HepG2 (cell line): ENCODE results near the gene HOXA9. TPM values are rescaled to one million over a fixed set of nuclear protein-coding genes. Genes with fewer than 3 reads are reported as not detected.

Experiments
- ARNT ChIP-seq: fragments of 450-650 bp; IDR thresholded peaks from 2 replicates; pipeline ENCODE4 v1.6.1; 2017
- CREM ChIP-seq, 2 experiments: sonication (generic) in 1 of 2; formaldehyde crosslinking in 1 of 2; IDR thresholded peaks; 2 replicates each; pipeline versions ENCODE4 v1.4.0 to v1.6.1; 2016 to 2020; ENCODE audit warnings: antibody characterized with exemption in 1 of 2, mild to moderate bottlenecking in 1 of 2, missing genetic modification reagents in 1 of 2
- HHEX ChIP-seq: IDR thresholded peaks from 2 replicates; pipeline ENCODE4 v1.6.1; 2016; ENCODE audit warnings: control low read depth
- HMG20B ChIP-seq: conservative IDR thresholded peaks from 2 replicates; pipeline ENCODE4 v1.6.1; 2016; ENCODE audit warnings: missing genetic modification reagents, missing compliant biosample characterization
- KLF15 ChIP-seq: sonication (generic); formaldehyde crosslinking; IDR thresholded peaks from 2 replicates; pipeline ENCODE4 v1.8.1; 2023; ENCODE audit warnings: borderline replicate concordance, mild to moderate bottlenecking, inconsistent platforms, missing genetic modification reagents, mixed read lengths
- MAFK ChIP-seq, 2 experiments: IDR thresholded peaks in 1 of 2; conservative IDR thresholded peaks in 1 of 2; 2 replicates each; pipeline ENCODE4 v1.6.1; 2011; ENCODE audit warnings: improper control_type of control experiment in 2 of 2, low read length in 2 of 2
- NFATC3 ChIP-seq: sonication (generic); formaldehyde crosslinking; IDR thresholded peaks from 2 replicates; pipeline ENCODE4 v1.5.1; 2020; ENCODE audit warnings: mild to moderate bottlenecking, missing genetic modification reagents
- NFYC ChIP-seq: IDR thresholded peaks from 2 replicates; pipeline ENCODE4 v1.6.1; 2016; ENCODE audit warnings: missing genetic modification reagents, missing compliant biosample characterization
- REPIN1 ChIP-seq: sonication (generic); formaldehyde crosslinking; IDR thresholded peaks from 2 replicates; pipeline ENCODE4 v1.8.0; 2022; ENCODE audit warnings: missing genetic modification reagents, low read depth, mild to moderate bottlenecking, borderline replicate concordance
- RNF219 ChIP-seq: sonication (generic); formaldehyde crosslinking; IDR thresholded peaks from 2 replicates; pipeline ENCODE4 v1.5.0; 2020; ENCODE audit warnings: mild to moderate bottlenecking, missing genetic modification reagents
- SIX4 ChIP-seq: sonication (generic); formaldehyde crosslinking; IDR thresholded peaks from 2 replicates; pipeline ENCODE4 v1.4.0; 2020; ENCODE audit warnings: missing genetic modification reagents
- SNAPC4 ChIP-seq: sonication (generic); formaldehyde crosslinking; IDR thresholded peaks from 2 replicates; pipeline ENCODE4 v1.4.0; 2020; ENCODE audit warnings: mild to moderate bottlenecking, missing genetic modification reagents
- SNAPC5 ChIP-seq: sonication (generic); formaldehyde crosslinking; IDR thresholded peaks from 2 replicates; pipeline ENCODE4 v1.8.1; 2023; ENCODE audit warnings: mild to moderate bottlenecking, missing genetic modification reagents, borderline replicate concordance
- SRY ChIP-seq: sonication (generic); formaldehyde crosslinking; IDR thresholded peaks from 2 replicates; pipeline ENCODE4 v1.8.0; 2022; ENCODE audit warnings: mild to moderate bottlenecking, missing genetic modification reagents
- ZFP37 ChIP-seq: sonication (generic); formaldehyde crosslinking; IDR thresholded peaks from 2 replicates; pipeline ENCODE4 v1.4.0; 2020; ENCODE audit warnings: missing genetic modification reagents, borderline replicate concordance
- ZNF34 ChIP-seq: sonication (generic); formaldehyde crosslinking; IDR thresholded peaks from 2 replicates; pipeline ENCODE4 v1.4.0; 2020; ENCODE audit warnings: mild to moderate bottlenecking, missing genetic modification reagents, borderline replicate concordance
- ZNF552 ChIP-seq: sonication (generic); formaldehyde crosslinking; IDR thresholded peaks from 2 replicates; pipeline ENCODE4 v1.9.0; 2022; ENCODE audit warnings: missing genetic modification reagents, mild to moderate bottlenecking, borderline replicate concordance
- ZNF713 ChIP-seq: sonication (generic); formaldehyde crosslinking; IDR thresholded peaks from 2 replicates; pipeline ENCODE4 v1.4.0; 2020; ENCODE audit warnings: mild to moderate bottlenecking, missing genetic modification reagents
- ZNF788 ChIP-seq: sonication (generic); formaldehyde crosslinking; IDR thresholded peaks from 2 replicates; pipeline ENCODE4 v1.5.0; 2020; ENCODE audit warnings: mild to moderate bottlenecking, missing genetic modification reagents, borderline replicate concordance
- ZNF816 ChIP-seq: sonication (generic); formaldehyde crosslinking; IDR thresholded peaks from 2 replicates; pipeline ENCODE4 v1.8.0; 2022; ENCODE audit warnings: missing genetic modification reagents, mild to moderate bottlenecking, borderline replicate concordance
- ZNF891 ChIP-seq: sonication (generic); formaldehyde crosslinking; IDR thresholded peaks from 2 replicates; pipeline ENCODE4 v1.5.0; 2020; ENCODE audit warnings: mild to moderate bottlenecking, missing genetic modification reagents
- ZSCAN9 ChIP-seq: IDR thresholded peaks from 2 replicates; pipeline ENCODE4 v1.6.1; 2016; ENCODE audit warnings: borderline replicate concordance
- polyA plus RNA-seq, 8 experiments: library from polyadenylated mRNA; depleted of rRNA in 3 of 8; stranded (reverse) in 7 of 8; unstranded in 1 of 8; fragments of >200 nt; fragmentation: Illumina TruSeq in 4 of 8; extraction: Trizol in 4 of 8; gene quantifications; 2 replicates each; pipeline versions ENCODE4 v1.2.1 to v1.2.3, GENCODE V29; 2011 to 2016; ENCODE audit warnings: low read depth in 4 of 8, missing spikeins in 1 of 8, mixed read lengths in 1 of 8; ENCODE audit not compliant: insufficient read depth in 1 of 8
- total RNA-seq, 5 experiments: library from RNA; depleted of rRNA; stranded (reverse); fragments of >200 nt; fragmentation: Illumina TruSeq; extraction: Trizol; gene quantifications; 2 replicates each; pipeline ENCODE4 v1.2.3, GENCODE V29; 2016; ENCODE audit warnings: low read depth in 1 of 5

The HOXA9 gene
- total and polyA plus RNA-seq, 2 of the 13 experiments (the other 11 are each of a cell fraction or from before 2014, with no cell fraction given), result not detected

GRCh38 chr7:27150568-27151340 lies 14.6 kb downstream of the HOXA9 start (continued):
- TF ChIP-seq ZNF816, result no peak
- TF ChIP-seq SNAPC4 (CRISPR knock-in tag), result 0 out of 2 replicates have a peak, but pooled peaks have one; percentile 29
- TF ChIP-seq SRY (CRISPR knock-in tag), result 0 out of 2 replicates have a peak, but pooled peaks have one; percentile 34
- peak; percentile 39; the same call in 1 of the 2 replicates for TF ChIP-seq CREM (IDR thresholded peaks at IDR 0.05)
- no peak for TF ChIP-seq CREM (CRISPR knock-in tag; IDR thresholded peaks at IDR 0.05)
- TF ChIP-seq ZNF891 (CRISPR knock-in tag), result peak; percentile 40
- peak; percentile 44; the same call in 1 of the 2 replicates for TF ChIP-seq ZSCAN9
- no peak for TF ChIP-seq HMG20B
- peak; percentile 35 for TF ChIP-seq ZNF788 (CRISPR knock-in tag)
- TF ChIP-seq ZNF34 (CRISPR knock-in tag), result no peak
- no peak for TF ChIP-seq HHEX (CRISPR knock-in tag)
- no peak for TF ChIP-seq RNF219 (CRISPR knock-in tag)
- no peak for TF ChIP-seq MAFK (conservative IDR thresholded peaks at IDR 0.05 in 1 of 2, IDR thresholded peaks at IDR 0.05 in 1 of 2; ENCODE audit: low read length in 2 of 2)
- TF ChIP-seq SIX4 (CRISPR knock-in tag), result no peak
- no peak for TF ChIP-seq ARNT
- TF ChIP-seq REPIN1 (CRISPR knock-in tag), result peak; percentile 76
- TF ChIP-seq KLF15 (CRISPR knock-in tag), result no peak
- TF ChIP-seq ZNF552, result no peak; the same call in 1 of the 2 replicates
- no peak for TF ChIP-seq NFATC3 (CRISPR knock-in tag)
- TF ChIP-seq ZFP37 (CRISPR knock-in tag), result no peak
- no peak for TF ChIP-seq SNAPC5 (CRISPR knock-in tag)
- no peak for TF ChIP-seq ZNF713 (CRISPR knock-in tag)
- TF ChIP-seq NFYC (CRISPR knock-in tag), result no peak
